ENCODE data around the gene VASH1. TPM values are rescaled to one million over a fixed set of nuclear protein-coding genes. Genes with fewer than 3 reads are reported as not detected.
A peak's percentile ranks its signal among the peaks of the same experiment; 100 is the strongest.

Gene VASH1
- polyA plus RNA-seq, 2 of the 4 experiments (the other 2 are of a cell fraction) = 2.1 to 6.0 TPM

DNA sequence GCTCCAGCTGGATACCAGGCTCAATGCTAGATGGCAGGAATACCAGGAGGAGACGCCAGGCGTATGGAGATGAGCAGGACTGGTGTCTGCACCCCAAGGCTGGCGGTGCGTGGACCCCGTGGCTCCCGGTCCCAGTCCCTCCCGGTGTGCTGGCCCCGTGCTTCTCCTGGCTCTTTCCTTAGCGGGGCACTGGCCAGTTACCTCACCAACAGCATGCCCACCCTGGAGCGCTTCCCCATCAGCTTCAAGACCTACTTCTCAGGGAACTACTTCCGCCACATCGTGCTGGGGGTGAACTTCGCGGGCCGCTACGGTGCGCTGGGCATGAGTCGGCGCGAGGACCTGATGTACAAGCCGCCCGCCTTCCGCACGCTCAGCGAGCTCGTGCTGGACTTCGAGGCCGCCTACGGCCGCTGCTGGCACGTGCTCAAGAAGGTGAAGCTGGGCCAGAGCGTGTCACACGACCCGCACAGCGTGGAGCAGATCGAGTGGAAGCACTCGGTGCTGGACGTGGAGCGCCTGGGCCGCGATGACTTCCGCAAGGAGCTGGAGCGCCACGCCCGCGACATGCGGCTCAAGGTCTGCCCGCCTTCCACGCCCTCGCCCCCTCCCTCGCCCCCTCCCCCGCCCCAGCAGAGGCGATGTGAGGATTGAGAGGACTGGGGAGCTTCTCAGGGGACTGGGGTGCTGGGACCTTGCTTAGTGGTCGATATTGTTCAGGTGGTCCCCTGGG lies 14.6 kb downstream of the VASH1 start (continued):
- TF ChIP-seq, protein P1, sequence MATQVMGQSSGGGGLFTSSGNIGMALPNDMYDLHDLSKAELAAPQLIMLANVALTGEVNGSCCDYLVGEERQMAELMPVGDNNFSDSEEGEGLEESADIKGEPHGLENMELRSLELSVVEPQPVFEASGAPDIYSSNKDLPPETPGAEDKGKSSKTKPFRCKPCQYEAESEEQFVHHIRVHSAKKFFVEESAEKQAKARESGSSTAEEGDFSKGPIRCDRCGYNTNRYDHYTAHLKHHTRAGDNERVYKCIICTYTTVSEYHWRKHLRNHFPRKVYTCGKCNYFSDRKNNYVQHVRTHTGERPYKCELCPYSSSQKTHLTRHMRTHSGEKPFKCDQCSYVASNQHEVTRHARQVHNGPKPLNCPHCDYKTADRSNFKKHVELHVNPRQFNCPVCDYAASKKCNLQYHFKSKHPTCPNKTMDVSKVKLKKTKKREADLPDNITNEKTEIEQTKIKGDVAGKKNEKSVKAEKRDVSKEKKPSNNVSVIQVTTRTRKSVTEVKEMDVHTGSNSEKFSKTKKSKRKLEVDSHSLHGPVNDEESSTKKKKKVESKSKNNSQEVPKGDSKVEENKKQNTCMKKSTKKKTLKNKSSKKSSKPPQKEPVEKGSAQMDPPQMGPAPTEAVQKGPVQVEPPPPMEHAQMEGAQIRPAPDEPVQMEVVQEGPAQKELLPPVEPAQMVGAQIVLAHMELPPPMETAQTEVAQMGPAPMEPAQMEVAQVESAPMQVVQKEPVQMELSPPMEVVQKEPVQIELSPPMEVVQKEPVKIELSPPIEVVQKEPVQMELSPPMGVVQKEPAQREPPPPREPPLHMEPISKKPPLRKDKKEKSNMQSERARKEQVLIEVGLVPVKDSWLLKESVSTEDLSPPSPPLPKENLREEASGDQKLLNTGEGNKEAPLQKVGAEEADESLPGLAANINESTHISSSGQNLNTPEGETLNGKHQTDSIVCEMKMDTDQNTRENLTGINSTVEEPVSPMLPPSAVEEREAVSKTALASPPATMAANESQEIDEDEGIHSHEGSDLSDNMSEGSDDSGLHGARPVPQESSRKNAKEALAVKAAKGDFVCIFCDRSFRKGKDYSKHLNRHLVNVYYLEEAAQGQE (IDR thresholded peaks at IDR 0.05) = no peak
- TF ChIP-seq RARB (CRISPR knock-in tag; IDR thresholded peaks at IDR 0.05) = no peak

DNA sequence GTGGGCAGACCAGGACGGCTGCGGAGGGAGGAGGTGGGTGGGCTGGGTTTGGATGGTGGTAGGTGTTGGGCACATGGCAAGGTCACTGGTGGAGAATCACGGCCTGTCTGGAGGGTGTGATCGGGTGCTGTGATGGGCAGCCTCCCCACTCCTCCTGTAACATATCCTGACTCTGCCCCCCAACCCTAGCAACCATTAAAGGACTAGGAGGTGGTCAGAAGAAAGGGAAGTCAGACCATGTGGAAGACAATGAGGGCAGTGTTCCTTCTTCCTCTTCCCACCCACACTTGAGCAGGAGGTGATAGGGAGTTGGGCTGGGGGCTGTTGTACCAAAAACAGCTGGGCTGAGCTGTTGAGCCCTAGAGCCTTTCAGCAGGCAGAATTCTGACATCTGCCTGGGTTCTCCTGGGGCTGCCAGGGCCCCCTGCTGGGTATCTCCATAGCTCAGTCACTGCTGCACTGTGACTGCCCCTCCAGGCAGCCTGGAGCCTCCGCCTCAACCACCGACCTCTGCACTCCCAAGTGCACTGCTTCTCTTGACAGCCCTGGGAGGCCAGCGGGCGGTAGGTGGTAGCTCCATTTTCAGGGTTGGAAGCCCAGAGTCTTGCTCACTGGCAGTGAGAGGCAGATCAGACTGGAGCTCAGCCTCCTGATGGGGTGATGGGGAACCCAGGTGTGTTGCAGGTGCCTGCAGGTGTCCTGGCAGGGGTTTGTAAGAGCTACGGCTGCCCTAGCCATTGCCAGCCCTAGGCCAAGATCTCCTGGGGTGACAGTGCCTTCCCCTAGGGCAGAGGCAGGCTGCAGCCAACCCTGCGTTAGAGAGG lies 15.4 kb downstream of the VASH1 start:
- Histone ChIP-seq H3K4me1 (peaks cover 15% of the 10 kb centered on the region), H3K9me3 (no peaks in the 10 kb centered on the region), H3K4me3 (no peak overlapping the region), H3K4me2 (no peak overlapping the region), H3K27ac (no peak overlapping the region)
- ChIA-PET POLR2A (interaction anchor here (1.5 kb wide), 1 partner anchor 9 kb away, joined by 4 read pairs; no protein-coding TSS in a partner anchor), CTCF (interaction anchor here (0.9 to 3.3 kb wide), 6 partner anchors 8 to 294 kb away, joined by 3 to 20 read pairs (median 4); no protein-coding TSS in a partner anchor)
- TF ChIP-seq, protein P2, sequence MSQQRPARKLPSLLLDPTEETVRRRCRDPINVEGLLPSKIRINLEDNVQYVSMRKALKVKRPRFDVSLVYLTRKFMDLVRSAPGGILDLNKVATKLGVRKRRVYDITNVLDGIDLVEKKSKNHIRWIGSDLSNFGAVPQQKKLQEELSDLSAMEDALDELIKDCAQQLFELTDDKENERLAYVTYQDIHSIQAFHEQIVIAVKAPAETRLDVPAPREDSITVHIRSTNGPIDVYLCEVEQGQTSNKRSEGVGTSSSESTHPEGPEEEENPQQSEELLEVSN (IDR thresholded peaks at IDR 0.05; ENCODE audit: borderline replicate concordance, low read depth) = no peak
- TF ChIP-seq ESRRA (IDR thresholded peaks at IDR 0.05; ENCODE audit: borderline replicate concordance, low read length) = no peak
- TF ChIP-seq, protein P3, sequence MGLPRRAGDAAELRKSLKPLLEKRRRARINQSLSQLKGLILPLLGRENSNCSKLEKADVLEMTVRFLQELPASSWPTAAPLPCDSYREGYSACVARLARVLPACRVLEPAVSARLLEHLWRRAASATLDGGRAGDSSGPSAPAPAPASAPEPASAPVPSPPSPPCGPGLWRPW (IDR thresholded peaks at IDR 0.05) = no peak
- no peak for TF ChIP-seq ZC3H11A (IDR thresholded peaks at IDR 0.05)
- TF ChIP-seq JUNB (IDR thresholded peaks at IDR 0.05) = no peak
- TF ChIP-seq ZFP36 (IDR thresholded peaks at IDR 0.05; ENCODE audit: borderline replicate concordance, partially characterized antibody) = no peak
- TF ChIP-seq, protein P4, sequence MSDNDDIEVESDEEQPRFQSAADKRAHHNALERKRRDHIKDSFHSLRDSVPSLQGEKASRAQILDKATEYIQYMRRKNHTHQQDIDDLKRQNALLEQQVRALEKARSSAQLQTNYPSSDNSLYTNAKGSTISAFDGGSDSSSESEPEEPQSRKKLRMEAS (IDR thresholded peaks at IDR 0.05) = no peak
- TF ChIP-seq, protein P5, sequence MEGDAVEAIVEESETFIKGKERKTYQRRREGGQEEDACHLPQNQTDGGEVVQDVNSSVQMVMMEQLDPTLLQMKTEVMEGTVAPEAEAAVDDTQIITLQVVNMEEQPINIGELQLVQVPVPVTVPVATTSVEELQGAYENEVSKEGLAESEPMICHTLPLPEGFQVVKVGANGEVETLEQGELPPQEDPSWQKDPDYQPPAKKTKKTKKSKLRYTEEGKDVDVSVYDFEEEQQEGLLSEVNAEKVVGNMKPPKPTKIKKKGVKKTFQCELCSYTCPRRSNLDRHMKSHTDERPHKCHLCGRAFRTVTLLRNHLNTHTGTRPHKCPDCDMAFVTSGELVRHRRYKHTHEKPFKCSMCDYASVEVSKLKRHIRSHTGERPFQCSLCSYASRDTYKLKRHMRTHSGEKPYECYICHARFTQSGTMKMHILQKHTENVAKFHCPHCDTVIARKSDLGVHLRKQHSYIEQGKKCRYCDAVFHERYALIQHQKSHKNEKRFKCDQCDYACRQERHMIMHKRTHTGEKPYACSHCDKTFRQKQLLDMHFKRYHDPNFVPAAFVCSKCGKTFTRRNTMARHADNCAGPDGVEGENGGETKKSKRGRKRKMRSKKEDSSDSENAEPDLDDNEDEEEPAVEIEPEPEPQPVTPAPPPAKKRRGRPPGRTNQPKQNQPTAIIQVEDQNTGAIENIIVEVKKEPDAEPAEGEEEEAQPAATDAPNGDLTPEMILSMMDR (IDR thresholded peaks at IDR 0.05) = no peak
- no peak for TF ChIP-seq HOXA7 (CRISPR knock-in tag; IDR thresholded peaks at IDR 0.05)
- TF ChIP-seq POLR2A (IDR thresholded peaks at IDR 0.05; ENCODE audit: low read length) = no peak
- TF ChIP-seq CBX2 (IDR thresholded peaks at IDR 0.05; ENCODE audit: borderline replicate concordance, low read depth) = no peak
- no peak for TF ChIP-seq MAFK (IDR thresholded peaks at IDR 0.05; ENCODE audit: partially characterized antibody)
- no peak for TF ChIP-seq TFCP2L1 (CRISPR knock-in tag; IDR thresholded peaks at IDR 0.05)
- no peak for TF ChIP-seq HOXB13 (CRISPR knock-in tag; IDR thresholded peaks at IDR 0.05; ENCODE audit: low read depth)
- TF ChIP-seq RAD21 (conservative IDR thresholded peaks at IDR 0.05 in 1 of 2, IDR thresholded peaks at IDR 0.05 in 1 of 2) = no peak
- no peak for TF ChIP-seq FOSB (CRISPR knock-in tag; IDR thresholded peaks at IDR 0.05)
- TF ChIP-seq, protein P6, sequence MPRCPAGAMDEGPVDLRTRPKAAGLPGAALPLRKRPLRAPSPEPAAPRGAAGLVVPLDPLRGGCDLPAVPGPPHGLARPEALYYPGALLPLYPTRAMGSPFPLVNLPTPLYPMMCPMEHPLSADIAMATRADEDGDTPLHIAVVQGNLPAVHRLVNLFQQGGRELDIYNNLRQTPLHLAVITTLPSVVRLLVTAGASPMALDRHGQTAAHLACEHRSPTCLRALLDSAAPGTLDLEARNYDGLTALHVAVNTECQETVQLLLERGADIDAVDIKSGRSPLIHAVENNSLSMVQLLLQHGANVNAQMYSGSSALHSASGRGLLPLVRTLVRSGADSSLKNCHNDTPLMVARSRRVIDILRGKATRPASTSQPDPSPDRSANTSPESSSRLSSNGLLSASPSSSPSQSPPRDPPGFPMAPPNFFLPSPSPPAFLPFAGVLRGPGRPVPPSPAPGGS (IDR thresholded peaks at IDR 0.05) = no peak
- no peak for TF ChIP-seq CBX8 (IDR thresholded peaks at IDR 0.05)
- TF ChIP-seq RFX5 (IDR thresholded peaks at IDR 0.05) = no peak
- WGBS (ENCODE audit: missing lambda C conversion rate) = 85% methylated on average over 7 of the region's 10 CpGs
- FAIRE-seq (no peak), DNase-seq (ENCODE audit: low read depth in 1 of 2, low spot score in 1 of 2) (no peak), ATAC-seq (peak in 1 of 2 experiments; percentile 52; a peak in 3 of 6 replicates)
